ENCODE measurements around the gene C1orf198.

DNA sequence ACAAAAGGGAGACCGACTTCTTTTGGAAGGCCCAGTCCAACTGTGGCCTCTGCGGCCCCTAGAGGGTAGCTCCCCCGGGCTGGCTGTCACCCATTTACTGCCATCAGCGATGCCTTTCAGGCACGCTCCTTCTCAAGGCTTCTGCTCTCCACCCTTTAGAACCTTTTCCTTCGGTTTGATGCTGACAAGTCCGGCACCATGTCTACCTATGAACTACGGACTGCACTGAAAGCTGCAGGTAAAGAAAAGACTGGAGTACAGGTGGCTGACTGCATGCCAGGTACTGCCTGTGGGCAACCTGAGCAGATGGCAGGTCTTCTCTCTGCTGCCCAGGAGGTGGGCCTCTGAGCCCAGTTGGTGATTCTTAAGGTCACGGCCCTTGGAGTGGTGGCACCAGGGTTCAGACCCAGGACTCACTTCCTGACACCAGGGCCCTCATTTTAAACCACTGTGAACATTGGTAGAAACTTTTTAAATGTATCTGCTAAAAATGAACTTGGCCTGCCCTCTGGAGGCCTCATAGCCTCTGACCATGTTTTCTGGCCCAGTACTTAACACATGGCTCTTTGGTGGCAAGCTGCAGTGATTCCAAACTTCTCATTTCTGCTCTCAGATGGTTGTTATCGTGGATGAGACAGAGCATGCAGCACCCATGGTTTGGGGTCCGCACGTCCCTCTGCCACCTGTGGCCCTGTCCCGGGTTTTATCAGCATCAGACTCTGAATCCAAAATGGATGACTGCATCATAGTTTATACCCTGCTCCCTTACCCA is 75.4 kb downstream of the C1orf198 start:
- TF ChIP-seq, protein P1, sequence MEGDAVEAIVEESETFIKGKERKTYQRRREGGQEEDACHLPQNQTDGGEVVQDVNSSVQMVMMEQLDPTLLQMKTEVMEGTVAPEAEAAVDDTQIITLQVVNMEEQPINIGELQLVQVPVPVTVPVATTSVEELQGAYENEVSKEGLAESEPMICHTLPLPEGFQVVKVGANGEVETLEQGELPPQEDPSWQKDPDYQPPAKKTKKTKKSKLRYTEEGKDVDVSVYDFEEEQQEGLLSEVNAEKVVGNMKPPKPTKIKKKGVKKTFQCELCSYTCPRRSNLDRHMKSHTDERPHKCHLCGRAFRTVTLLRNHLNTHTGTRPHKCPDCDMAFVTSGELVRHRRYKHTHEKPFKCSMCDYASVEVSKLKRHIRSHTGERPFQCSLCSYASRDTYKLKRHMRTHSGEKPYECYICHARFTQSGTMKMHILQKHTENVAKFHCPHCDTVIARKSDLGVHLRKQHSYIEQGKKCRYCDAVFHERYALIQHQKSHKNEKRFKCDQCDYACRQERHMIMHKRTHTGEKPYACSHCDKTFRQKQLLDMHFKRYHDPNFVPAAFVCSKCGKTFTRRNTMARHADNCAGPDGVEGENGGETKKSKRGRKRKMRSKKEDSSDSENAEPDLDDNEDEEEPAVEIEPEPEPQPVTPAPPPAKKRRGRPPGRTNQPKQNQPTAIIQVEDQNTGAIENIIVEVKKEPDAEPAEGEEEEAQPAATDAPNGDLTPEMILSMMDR (IDR thresholded peaks at IDR 0.05): no peak
- no peak for TF ChIP-seq EZH2 (IDR thresholded peaks at IDR 0.05)

All from neural progenitor cell (in vitro differentiated cells).